Testis (tissue), 3 donors: ENCODE measurements around the gene DPH2. TPM values are rescaled to one million over a fixed set of nuclear protein-coding genes. Genes with fewer than 3 reads are reported as not detected.
A peak's percentile ranks its signal among the peaks of the same experiment; 100 is the strongest.

Source experiments
- DNase-seq: peaks from one replicate; pipeline ENCODE4 v3.0.0-alpha.2; 2019
- H3K27ac ChIP-seq, 2 donors: fragments of 200-600 bp; sonication (generic); one replicate each; pipeline ENCODE4 v1.5.1; 2019
- H3K27me3 ChIP-seq: fragments of 200-600 bp; sonication (generic); one replicate; pipeline ENCODE4 v1.5.1; 2019
- H3K36me3 ChIP-seq: fragments of 200-600 bp; sonication (generic); one replicate; pipeline ENCODE4 v1.5.1; 2017; ENCODE audit warnings: low read depth; ENCODE audit errors: missing control alignments
- H3K4me1 ChIP-seq: fragments of 200-600 bp; sonication (generic); one replicate; pipeline ENCODE4 v1.5.1; 2019
- H3K4me3 ChIP-seq, 2 donors: fragments of 200-600 bp; sonication (generic); one replicate each; pipeline ENCODE4 v1.5.1; 2017 to 2019
- H3K9me3 ChIP-seq: fragments of 200-600 bp; sonication (generic); one replicate; pipeline ENCODE4 v1.5.1; 2017
- CTCF ChIP-seq, 3 experiments: fragments of 450-650 bp in 2 of 3; fragments of 200-600 bp in 1 of 3; sonication (generic) in 1 of 3; IDR thresholded peaks; one replicate each; pipeline ENCODE4 v1.5.1; 2016 to 2019; ENCODE audit warnings: antibody characterized with exemption in 3 of 3, mild to moderate bottlenecking in 2 of 3, moderate library complexity in 1 of 3
- POLR2A ChIP-seq: fragments of 450-650 bp; IDR thresholded peaks from one replicate; pipeline ENCODE4 v1.6.1; 2017; ENCODE audit warnings: antibody characterized with exemption, mild to moderate bottlenecking, moderate library complexity
- WGBS, 2 donors: methylation state at CpG; one replicate each; pipeline ENCODE4 v1.1.5; 2018; 5-methylcytosine and 5-hydroxymethylcytosine counted together
- intact Hi-C: fragments of 100-400 bp; cut with DNase I; formaldehyde crosslinking; loops from one replicate; pipeline ENCODE4 v1.15.1; 2023; ENCODE audit warnings: low total_unique reads
- polyA plus RNA-seq: library from polyadenylated mRNA; stranded (reverse); fragments of 350-450 nt; fragmentation: Illumina TruSeq; extraction: RNeasy Lipid Tissue Mini Kit (QIAGEN cat#74804); gene quantifications from one replicate; pipeline ENCODE4 v1.2.3, GENCODE V29; 2014; ENCODE audit warnings: low read depth, low replicate concordance; ENCODE audit not compliant: insufficient read depth
- total RNA-seq, 2 donors: library from RNA; depleted of rRNA; stranded (reverse); fragments of >200 nt; gene quantifications; one replicate each; pipeline ENCODE4 v1.2.3, GENCODE V29; 2016

Gene DPH2
- total and polyA plus RNA-seq, 3 donors from 2014 or later, result 27.6 to 44.7 (median 39.4) TPM

- Histone ChIP-seq H3K4me3 (no peak overlapping the region), H3K27ac (no peak overlapping the region), H3K9me3 (no peaks in the 10 kb centered on the region), H3K27me3 (no peaks in the 10 kb centered on the region), H3K4me1 (peaks cover 21% of the 10 kb centered on the region), H3K36me3 (no peaks in the 10 kb centered on the region)
- intact Hi-C loops, result no loop called here
- TF ChIP-seq CTCF (IDR thresholded peaks at IDR 0.05) (no peak), POLR2A (no peak)
- DNase-seq, result no peak
- WGBS, 2 donors, result 100% methylated on average over 1 of the region's 1 CpG
Measured at GRCh38 chr1:43944860-43945259, 24.9 kb upstream of the DPH2 start.

GRCh38 chr1:43945674-43946235 is 24.1 kb upstream of the DPH2 start:
- Histone ChIP-seq H3K9me3 (no peaks in the 10 kb centered on the region), H3K4me1 (peaks cover 21% of the 10 kb centered on the region), H3K27ac (peak overlapping the region; percentile 93), H3K27me3 (no peaks in the 10 kb centered on the region), H3K4me3 (peak overlapping the region; percentile 68 to 86), H3K36me3 (no peaks in the 10 kb centered on the region)
- DNase-seq, result no peak
- TF ChIP-seq POLR2A, result no peak
- TF ChIP-seq CTCF (IDR thresholded peaks at IDR 0.05), result no peak
- 6 to 16% methylated on average over 3 of the region's 3 CpGs for WGBS, 2 donors
- intact Hi-C loops, result no loop called here

GRCh38 chr1:43946236-43947060 is 23.4 kb upstream of the DPH2 start, which contains the start of gene IPO13:
IPO13 (plus strand) TSS chr1:43946950; CDS start chr1:43947601, 651 bp downstream.
- DNase-seq, result peak; percentile 97
- intact Hi-C loops, result no loop called here
- no peaks in the 10 kb centered on the region for H3K36me3 ChIP-seq
- 0% methylated on average over 13 to 59 of the region's 74 CpGs for WGBS, 2 donors
- TF ChIP-seq POLR2A (peak; percentile 19), CTCF (IDR thresholded peaks at IDR 0.05) (peak; percentile 65 to 82 (median 78))
- H3K27me3 ChIP-seq, result no peaks in the 10 kb centered on the region
- no peaks in the 10 kb centered on the region for H3K9me3 ChIP-seq
- H3K4me3 ChIP-seq, result peak within 1 kb of the TSS; percentile 68 to 86
- H3K4me1 ChIP-seq, result peaks cover 21% of the 10 kb centered on the region
- H3K27ac ChIP-seq, result peak within 1 kb of the TSS; percentile 93

GRCh38 chr1:43947061-43947873 is 22.5 kb upstream of the DPH2 start:
- TF ChIP-seq POLR2A (no peak), CTCF (IDR thresholded peaks at IDR 0.05) (no peak)
- WGBS, 2 donors, result 0 to 4% methylated on average over 8 to 27 of the region's 27 CpGs
- intact Hi-C loops, result no loop called here
- no peaks in the 10 kb centered on the region for H3K9me3 ChIP-seq
- no peaks in the 10 kb centered on the region for H3K36me3 ChIP-seq
- peaks cover 21% of the 10 kb centered on the region for H3K4me1 ChIP-seq
- H3K4me3 ChIP-seq, result peak overlapping the region; percentile 68 to 86
- peak overlapping the region; percentile 93 for H3K27ac ChIP-seq
- H3K27me3 ChIP-seq, result no peaks in the 10 kb centered on the region
- DNase-seq, result no peak
